Lower lobe of right lung (tissue), 2 donors: Measurements from ENCODE around the gene ARHGEF11. TPM values are rescaled to one million over a fixed set of nuclear protein-coding genes. Genes with fewer than 3 reads are reported as not detected.

Experiments used
- ATAC-seq, 2 donors: fragments of 200-7000 bp; cut with Tn5 transposase; one replicate each; pipeline ENCODE4 v1.9.1; 2020 to 2022; ENCODE audit warnings: mild to moderate bottlenecking in 2 of 2, moderate library complexity in 2 of 2
- DNase-seq: peaks from one replicate; pipeline ENCODE4 v3.0.0-alpha.2; 2020
- H3K27ac ChIP-seq: fragments of 200-600 bp; one replicate; pipeline ENCODE4 v1.8.0; 2022
- H3K27me3 ChIP-seq: fragments of 200-600 bp; one replicate; pipeline ENCODE4 v1.8.0; 2022; ENCODE audit warnings: low read depth
- H3K36me3 ChIP-seq: fragments of 200-600 bp; one replicate; pipeline ENCODE4 v1.8.0; 2022; ENCODE audit warnings: mild to moderate bottlenecking
- H3K4me1 ChIP-seq: fragments of 200-600 bp; one replicate; pipeline ENCODE4 v1.8.0; 2022
- H3K4me3 ChIP-seq: fragments of 200-600 bp; one replicate; pipeline ENCODE4 v1.8.0; 2022; ENCODE audit warnings: mild to moderate bottlenecking
- H3K9me3 ChIP-seq: fragments of 200-600 bp; one replicate; pipeline ENCODE4 v1.8.0; 2022
- CTCF ChIP-seq: fragments of 200-600 bp; IDR thresholded peaks from one replicate; pipeline ENCODE4 v1.8.0; 2022; ENCODE audit warnings: antibody characterized with exemption, mild to moderate bottlenecking
- intact Hi-C: fragments of 100-400 bp; cut with DNase I; formaldehyde crosslinking; loops from one replicate; pipeline ENCODE4 v1.11.0; 2022
- total RNA-seq: library from RNA; stranded (reverse); fragmentation: NEBNext Ultra II Directional; extraction: Animal tissue kit (Norgen Biotek cat#: 25700); gene quantifications from one replicate; pipeline ENCODE4 v1.2.1, GENCODE V29; 2021
- donor health status: DM: no; HTN: yes; CAD: no; lungs with severe emphysema.

Gene ARHGEF11
- total RNA-seq, 1 donor from 2014 or later = 54.5 TPM

GRCh38 chr1:157091186-157091585, 45.6 kb upstream of the ARHGEF11 start:
- no peak for DNase-seq
- Histone ChIP-seq H3K27me3 (no peaks in the 10 kb centered on the region), H3K4me3 (no peak overlapping the region), H3K4me1 (no peaks in the 10 kb centered on the region), H3K36me3 (no peaks in the 10 kb centered on the region), H3K9me3 (no peaks in the 10 kb centered on the region), H3K27ac (no peak overlapping the region)
- TF ChIP-seq CTCF = no peak
- intact Hi-C loops = no loop called here
- no peak for ATAC-seq

- ATAC-seq (no peak), DNase-seq (no peak)
- Histone ChIP-seq H3K9me3 (no peaks in the 10 kb centered on the region), H3K27me3 (no peaks in the 10 kb centered on the region), H3K4me3 (no peak overlapping the region), H3K27ac (no peak overlapping the region), H3K4me1 (no peaks in the 10 kb centered on the region), H3K36me3 (no peaks in the 10 kb centered on the region)
- intact Hi-C loops = no loop called here
- TF ChIP-seq CTCF = no peak
Measured at GRCh38 chr1:157090771-157091170, 45.2 kb upstream of the ARHGEF11 start.

- peak; percentile 90 to 91 for ATAC-seq
- H3K4me1 ChIP-seq = no peaks in the 10 kb centered on the region
- no peaks in the 10 kb centered on the region for H3K9me3 ChIP-seq
- no peaks in the 10 kb centered on the region for H3K36me3 ChIP-seq
- peak; percentile 89 for DNase-seq
- intact Hi-C loops = no loop called here
- no peak overlapping the region for H3K27ac ChIP-seq
- TF ChIP-seq CTCF = peak; percentile 97
- no peaks in the 10 kb centered on the region for H3K27me3 ChIP-seq
- H3K4me3 ChIP-seq = no peak overlapping the region
Measured at GRCh38 chr1:157090196-157090647, 44.7 kb upstream of the ARHGEF11 start.

GRCh38 chr1:157089789-157090188, 44.2 kb upstream of the ARHGEF11 start:
- H3K27me3 ChIP-seq = no peaks in the 10 kb centered on the region
- H3K36me3 ChIP-seq = no peaks in the 10 kb centered on the region
- H3K9me3 ChIP-seq = no peaks in the 10 kb centered on the region
- H3K27ac ChIP-seq = no peak overlapping the region
- intact Hi-C loops = loop anchor here (5.0 kb wide), 1 partner anchor 68 kb away; no protein-coding TSS in a partner anchor
- DNase-seq (no peak), ATAC-seq (no peak)
- no peak overlapping the region for H3K4me3 ChIP-seq
- H3K4me1 ChIP-seq = no peaks in the 10 kb centered on the region
- TF ChIP-seq CTCF = no peak

GRCh38 chr1:157088607-157089006, 43.1 kb upstream of the ARHGEF11 start:
- intact Hi-C loops = loop anchor here (5.0 kb wide), 1 partner anchor 69 kb away; no protein-coding TSS in a partner anchor
- H3K4me3 ChIP-seq = no peak overlapping the region
- H3K27me3 ChIP-seq = no peaks in the 10 kb centered on the region
- H3K36me3 ChIP-seq = no peaks in the 10 kb centered on the region
- DNase-seq (no peak), ATAC-seq (no peak)
- H3K4me1 ChIP-seq = no peaks in the 10 kb centered on the region
- H3K27ac ChIP-seq = no peak overlapping the region
- H3K9me3 ChIP-seq = no peaks in the 10 kb centered on the region
- no peak for TF ChIP-seq CTCF
